Gastrocnemius medialis (tissue), 4 donors: ENCODE data around the gene BARHL2.

Experiments
- CTCF ChIP-seq, 5 experiments: fragments of 450-650 bp in 3 of 5; fragments of 200-600 bp in 2 of 5; sonication (generic) in 2 of 5; IDR thresholded peaks in 4 of 5; conservative IDR thresholded peaks in 1 of 5; 1 replicate in 4 of 5; 2 replicates in 1 of 5; pipeline ENCODE4 v1.5.1; 2016 to 2019; ENCODE audit warnings: antibody characterized with exemption in 5 of 5, mild to moderate bottlenecking in 3 of 5, moderate library complexity in 3 of 5
- POLR2A ChIP-seq, 2 donors: fragments of 450-650 bp; IDR thresholded peaks; one replicate each; pipeline ENCODE4 v1.6.1; 2017; ENCODE audit warnings: antibody characterized with exemption in 2 of 2, mild to moderate bottlenecking in 2 of 2, moderate library complexity in 2 of 2

DNA sequence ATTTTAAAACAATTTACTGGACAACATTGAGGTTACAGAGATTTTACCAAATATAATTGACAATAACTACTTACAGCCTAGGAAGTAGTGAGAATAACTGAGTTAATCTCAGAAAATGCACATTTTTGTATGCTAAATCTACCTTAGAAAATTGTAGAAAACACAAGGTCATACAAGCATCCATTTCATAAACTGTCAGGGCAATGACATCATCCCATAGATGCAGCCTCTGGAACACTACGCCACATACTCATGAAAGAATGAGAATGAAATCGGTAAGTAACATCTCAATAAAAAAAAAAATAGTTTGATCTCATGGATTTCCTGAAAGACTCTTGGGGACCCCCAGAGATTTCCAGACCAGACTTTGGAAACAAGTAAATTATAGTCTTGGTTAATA is 28.9 kb upstream of the BARHL2 start:
- TF ChIP-seq CTCF (IDR thresholded peaks at IDR 0.05 in 4 of 5, conservative IDR thresholded peaks at IDR 0.05 in 1 of 5) (no peak), POLR2A (IDR thresholded peaks at IDR 0.05) (no peak)
